HG02763 (cell line): ENCODE measurements around the gene KDELR3.
"Not testable (repeated sequence)": the region's sequence is repeated elsewhere in the genome, so short reads cannot be mapped to it uniquely, and the experiment has no call there.

Experiments
- ATAC-seq: cut with Tn5 transposase; IDR thresholded peaks from one replicate; pipeline ENCODE4 v1.9.1; 2021; ENCODE audit warnings: mild to moderate bottlenecking, moderate library complexity; ENCODE audit not compliant: unreplicated experiment

Gene KDELR3

GRCh38 chr22:38455530-38456271 lies 12.2 kb upstream of the KDELR3 start:
- no peak for ATAC-seq

DNA sequence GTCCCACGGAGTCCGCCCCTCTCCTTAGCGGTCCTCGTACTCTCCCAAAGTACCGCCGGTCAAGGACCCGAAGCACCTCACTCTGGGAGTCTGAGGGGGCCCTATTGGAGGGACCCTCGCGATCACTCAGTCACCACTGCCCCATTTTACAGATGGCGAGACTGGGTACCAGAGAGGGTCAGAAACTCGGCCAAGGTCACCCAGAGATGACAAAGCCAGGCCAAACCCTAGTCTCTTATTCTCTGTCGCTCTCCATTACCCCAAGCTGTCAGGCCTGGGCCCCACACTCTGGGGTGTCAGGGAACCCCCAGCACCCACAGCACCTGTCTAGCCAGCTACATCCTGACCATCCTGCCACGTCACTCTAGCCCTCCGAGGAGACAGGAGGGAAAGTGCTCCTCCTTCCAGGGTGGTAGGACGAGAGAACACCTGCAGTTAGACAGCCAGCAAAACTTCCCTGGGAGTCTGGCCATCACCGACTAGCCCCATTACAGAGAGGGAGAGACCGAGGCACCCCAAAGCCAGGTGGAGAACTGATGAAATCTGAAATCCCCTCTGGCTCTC lies 11.5 kb upstream of the KDELR3 start:
- no peak for ATAC-seq

GRCh38 chr22:38456841-38457699 lies 10.8 kb upstream of the KDELR3 start:
- ATAC-seq: no peak

- ATAC-seq: no peak
Observed at GRCh38 chr22:38460426-38460840, 7.5 kb upstream of the KDELR3 start.

GRCh38 chr22:38461057-38461413 lies 6.9 kb upstream of the KDELR3 start:
- ATAC-seq: no peak

GRCh38 chr22:38461414-38462081 lies 6.3 kb upstream of the KDELR3 start:
- no peak for ATAC-seq

- ATAC-seq: no peak
Observed at GRCh38 chr22:38462960-38463784, 4.7 kb upstream of the KDELR3 start.

DNA sequence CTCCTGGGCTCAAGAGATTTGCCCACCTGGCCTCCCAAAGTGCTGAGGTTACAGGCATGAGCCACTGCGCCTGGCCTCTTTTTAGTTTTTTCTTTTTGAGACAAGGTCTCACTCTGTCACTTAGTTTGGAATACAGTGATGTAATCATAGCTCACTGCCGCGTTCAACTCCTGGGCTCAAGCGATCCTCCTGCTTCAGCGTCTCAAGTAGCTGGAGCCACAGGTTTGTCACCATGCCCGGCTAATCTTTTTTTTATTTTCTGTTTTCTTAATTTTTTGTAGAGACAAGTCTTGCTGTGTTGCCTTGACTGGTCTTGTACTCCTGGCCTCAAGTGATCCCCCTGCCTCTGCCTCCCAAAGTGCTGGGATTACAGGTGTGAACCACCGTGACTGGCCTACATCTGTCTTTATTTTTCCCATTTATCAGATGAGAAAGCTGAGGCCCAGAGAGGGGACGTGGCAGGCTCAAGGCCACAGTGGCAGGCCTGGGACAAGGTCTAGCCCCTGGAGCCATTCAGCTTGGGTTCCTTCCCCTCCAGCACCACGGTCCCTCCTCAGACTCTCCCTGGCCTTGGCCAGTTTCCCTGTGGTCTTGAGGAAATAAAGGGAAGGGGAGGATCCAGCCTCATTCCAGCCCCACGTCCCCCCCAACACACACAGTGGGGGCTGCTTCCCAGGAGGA lies 2.8 kb upstream of the KDELR3 start:
- no peak for ATAC-seq

- ATAC-seq: no peak
Observed at GRCh38 chr22:38465673-38466490, 2.0 kb upstream of the KDELR3 start.

- ATAC-seq: no peak
Observed at GRCh38 chr22:38467438-38467903, 425 bp upstream of the KDELR3 start.

DNA sequence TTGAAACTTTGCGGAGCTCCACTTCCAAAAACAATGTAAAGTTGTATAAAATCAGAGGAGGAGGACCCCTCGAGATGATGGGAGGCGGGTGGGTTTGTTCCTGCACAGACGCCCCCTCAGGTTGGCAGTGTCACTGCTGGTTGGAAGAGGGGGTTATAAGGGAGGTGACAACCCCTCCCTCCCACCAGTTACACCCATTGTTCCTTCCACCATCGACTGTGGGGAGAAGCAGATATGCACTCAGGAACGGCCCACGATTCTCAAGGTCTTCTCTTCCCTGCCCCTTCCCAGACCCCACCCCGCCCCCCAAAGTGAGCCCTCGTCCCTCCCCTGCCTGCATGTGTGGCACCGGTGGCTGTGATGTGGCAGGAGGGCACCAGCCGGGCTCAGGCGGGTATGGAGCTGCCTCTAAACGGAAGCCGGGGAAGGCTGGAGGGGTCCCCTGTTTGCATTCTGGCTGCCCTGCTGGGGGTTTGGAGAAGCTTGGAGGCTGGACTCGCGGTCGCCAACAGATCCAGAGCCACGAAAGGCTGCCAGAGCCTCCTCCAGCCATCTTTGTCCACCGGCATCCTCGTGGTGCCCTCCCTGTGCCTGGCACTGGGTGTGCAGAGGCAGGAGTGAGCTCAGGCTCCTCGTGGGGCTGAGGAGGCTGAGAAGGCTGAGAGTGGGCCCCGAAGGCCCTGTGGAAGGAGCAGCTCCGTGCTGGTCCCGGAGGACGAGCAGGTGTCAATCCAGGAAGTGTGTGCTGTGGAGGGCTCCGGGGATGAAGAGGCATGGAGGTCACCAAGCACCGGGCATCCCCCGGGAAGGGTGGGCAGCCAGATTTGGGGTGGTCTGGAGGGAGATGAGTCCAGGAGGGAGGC lies 778 bp downstream of the KDELR3 start:
- ATAC-seq: no peak

GRCh38 chr22:38469306-38469781 lies 1.4 kb downstream of the KDELR3 start:
- ATAC-seq: no peak

DNA sequence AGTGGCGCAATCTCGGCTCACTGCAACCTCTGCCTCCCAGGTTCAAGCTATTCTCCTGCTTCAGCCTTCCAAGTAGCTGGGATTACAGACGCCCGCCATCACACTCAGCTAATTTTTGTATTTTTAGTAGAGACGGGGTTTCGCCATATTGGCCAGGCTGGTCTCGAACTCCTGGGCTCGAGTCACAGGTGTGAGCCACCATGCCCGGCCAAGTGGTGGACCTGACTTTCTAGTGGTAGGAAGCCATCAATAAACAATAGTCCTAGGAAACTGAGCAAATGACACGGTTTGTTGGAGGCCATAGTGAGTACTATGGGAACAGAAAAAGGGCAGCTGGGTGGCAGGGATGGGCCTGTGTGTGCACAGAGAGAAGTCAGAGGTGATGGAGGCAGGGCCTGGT lies 2.3 kb downstream of the KDELR3 start:
- not testable (repeated sequence) for ATAC-seq

GRCh38 chr22:38471237-38471636 lies 3.3 kb downstream of the KDELR3 start:
- ATAC-seq: no peak

DNA sequence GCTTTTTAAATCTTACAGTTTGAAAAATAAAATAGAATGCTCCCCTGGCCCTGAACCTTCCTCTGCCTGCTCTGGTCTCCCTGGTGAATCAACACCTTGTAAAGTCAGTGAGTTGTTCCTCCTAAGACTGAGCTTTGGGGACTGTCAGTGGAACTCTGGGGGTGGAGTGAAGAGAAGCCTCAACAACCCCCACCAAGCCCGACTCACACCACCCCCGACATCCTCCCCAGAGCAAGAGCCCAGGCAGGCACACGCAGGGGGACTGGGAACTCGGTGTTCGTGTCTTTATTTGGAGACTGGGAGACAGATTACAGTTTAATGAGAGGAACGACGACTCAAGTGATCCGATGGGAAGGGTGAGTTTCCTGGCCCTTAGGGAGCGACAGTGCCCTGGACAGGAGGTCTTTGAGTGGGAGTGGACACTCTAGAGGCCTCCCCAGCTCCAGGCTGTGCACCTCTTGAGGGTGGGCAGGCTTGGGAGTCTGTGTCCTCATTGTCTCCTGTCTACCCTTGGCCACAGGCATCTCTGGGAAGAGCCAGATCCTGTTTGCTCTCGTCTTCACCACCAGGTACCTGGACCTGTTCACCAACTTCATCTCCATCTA lies 6.2 kb downstream of the KDELR3 start:
- ATAC-seq: no peak

DNA sequence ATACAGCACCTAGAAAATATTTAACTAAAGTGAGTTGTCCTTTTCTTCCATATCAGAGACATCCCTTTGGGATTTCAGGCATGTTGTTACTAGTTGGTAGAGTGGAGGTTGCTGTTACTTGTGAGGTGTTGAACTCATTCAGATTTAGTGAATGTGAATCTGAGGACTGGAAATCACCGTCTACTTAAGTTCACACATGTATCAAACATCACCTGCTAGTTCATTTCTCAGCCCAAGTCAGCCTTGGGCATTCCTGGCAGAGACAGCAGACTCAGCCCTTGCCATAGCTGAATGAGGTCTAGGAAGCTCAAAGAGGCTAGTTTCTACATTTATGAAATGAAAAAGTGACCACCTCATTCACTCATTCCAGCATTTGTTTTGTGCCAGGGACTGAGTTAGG lies 9.7 kb downstream of the KDELR3 start:
- ATAC-seq: no peak

DNA sequence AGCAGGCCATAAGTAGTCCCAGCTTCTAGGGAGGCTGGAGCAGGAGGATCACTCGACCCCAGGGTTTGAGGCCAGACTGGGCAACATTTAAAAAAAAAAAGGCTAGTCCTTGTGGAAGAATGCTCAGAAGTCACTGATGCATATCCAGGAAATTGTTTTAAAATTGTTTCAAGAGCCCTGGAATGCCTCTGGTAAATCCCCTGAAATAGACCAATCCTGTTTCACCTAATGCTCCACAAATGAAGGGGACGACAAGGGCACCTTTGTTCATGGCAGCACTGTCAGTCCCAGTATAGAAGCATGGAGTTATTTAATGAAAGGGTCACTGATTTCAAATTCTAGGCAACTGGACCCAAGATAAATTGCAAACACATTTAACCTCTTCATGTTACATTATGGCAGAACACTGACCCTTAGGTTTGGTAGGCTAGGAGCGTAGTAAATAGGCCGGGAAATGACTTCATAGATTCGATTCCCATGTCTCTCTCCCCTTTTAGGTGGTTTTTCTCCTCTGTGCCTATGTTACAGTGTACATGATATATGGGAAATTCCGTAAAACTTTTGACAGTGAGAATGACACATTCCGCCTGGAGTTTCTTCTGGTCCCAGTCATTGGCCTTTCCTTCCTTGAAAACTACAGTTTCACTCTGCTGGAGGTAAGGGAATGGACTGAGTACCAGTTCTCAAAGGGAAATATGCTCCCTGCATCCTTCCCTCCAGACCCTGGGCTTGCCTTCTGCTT lies 11.4 kb downstream of the KDELR3 start:
- ATAC-seq: no peak
